ENCODE results near the gene ANKRD23. TPM values are rescaled to one million over a fixed set of nuclear protein-coding genes. Genes with fewer than 3 reads are reported as not detected.

ANKRD23 gene
- total and polyA plus RNA-seq, 2 of the 13 experiments (the other 11 are each of a cell fraction or from before 2014, with no cell fraction given): 1.5 to 1.6 TPM

DNA sequence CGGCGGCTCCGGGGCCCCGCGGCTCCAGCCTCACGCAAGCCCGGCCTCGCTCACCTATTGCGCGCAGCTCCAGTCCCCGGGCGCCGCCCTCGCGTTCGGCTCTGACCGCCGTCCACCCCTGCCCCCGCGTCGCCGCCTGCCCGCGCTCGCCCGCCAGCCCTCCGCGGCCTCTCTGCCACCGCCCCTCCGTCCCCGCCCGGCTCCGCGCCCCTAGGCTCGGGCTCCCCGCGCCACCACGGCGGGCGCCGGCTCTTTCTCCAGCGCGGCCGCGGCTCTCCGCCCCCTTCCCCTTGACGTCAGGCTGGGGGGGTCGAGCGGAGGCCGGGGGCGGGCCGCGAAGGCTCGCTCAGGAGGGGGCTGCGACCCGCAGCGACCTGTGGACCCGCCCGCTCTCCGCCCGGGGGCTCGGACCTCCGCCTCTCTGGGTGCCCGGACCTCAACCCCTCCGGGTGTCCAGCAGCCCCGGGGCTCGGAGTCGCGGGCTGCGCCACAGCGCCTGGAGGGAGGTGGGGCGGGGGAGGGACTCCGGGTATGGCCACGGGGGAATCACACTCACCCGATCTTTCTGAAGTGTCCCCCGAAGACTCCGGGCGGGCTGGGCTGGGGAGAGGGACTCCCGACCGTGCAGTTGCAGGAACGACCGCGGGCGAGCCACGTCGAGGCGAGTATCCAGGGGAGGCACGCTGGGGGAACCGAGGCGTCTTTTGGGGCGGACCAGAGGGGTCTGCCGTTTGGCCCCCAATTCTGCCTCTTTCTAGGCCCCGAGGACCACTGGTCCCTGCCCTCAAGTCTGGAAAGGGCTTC is 26.2 kb upstream of the ANKRD23 start, which contains the start of gene SEMA4C (continued):
- TF ChIP-seq ZSCAN31 (CRISPR knock-in tag; IDR thresholded peaks at IDR 0.05; ENCODE audit: low read depth) (0 out of 2 replicates have a peak, but pooled peaks have one; percentile 42), LBX2 (CRISPR knock-in tag; IDR thresholded peaks at IDR 0.05; ENCODE audit: borderline replicate concordance) (0 out of 2 replicates have a peak, but pooled peaks have one; percentile 21), GPN1 (CRISPR knock-in tag; IDR thresholded peaks at IDR 0.05; ENCODE audit: borderline replicate concordance) (no peak), STAT5B (CRISPR knock-in tag; IDR thresholded peaks at IDR 0.05) (no peak), NR2F1 (CRISPR knock-in tag; IDR thresholded peaks at IDR 0.05) (no peak), RAD21 (CRISPR knock-in tag; IDR thresholded peaks at IDR 0.05) (no peak), GATAD1 (CRISPR knock-in tag; IDR thresholded peaks at IDR 0.05) (0 out of 2 replicates have a peak, but pooled peaks have one; percentile 27), ZNF761 (CRISPR knock-in tag; conservative IDR thresholded peaks at IDR 0.05) (no peak), ZNF510 (CRISPR knock-in tag; IDR thresholded peaks at IDR 0.05; ENCODE audit: low read depth) (no peak), BORCS8-MEF2B (CRISPR knock-in tag; IDR thresholded peaks at IDR 0.05) (no peak), CBFB (CRISPR knock-in tag; IDR thresholded peaks at IDR 0.05) (0 out of 2 replicates have a peak, but pooled peaks have one; percentile 29), ZNF567 (CRISPR knock-in tag; IDR thresholded peaks at IDR 0.05; ENCODE audit: borderline replicate concordance) (no peak), SALL1 (CRISPR knock-in tag; IDR thresholded peaks at IDR 0.05) (peak; percentile 43; the same call in 1 of the 2 replicates), NFE2 (CRISPR knock-in tag; IDR thresholded peaks at IDR 0.05) (no peak), FOXJ3 (CRISPR knock-in tag; IDR thresholded peaks at IDR 0.05; ENCODE audit: borderline replicate concordance) (no peak), CREB1 (IDR thresholded peaks at IDR 0.05) (peak; percentile 6; the same call in 1 of the 2 replicates), CREB1 (CRISPR knock-in tag; IDR thresholded peaks at IDR 0.05) (no peak), KDM2A (CRISPR knock-in tag; IDR thresholded peaks at IDR 0.05; ENCODE audit: borderline replicate concordance, low read depth) (peak; percentile 51; the same call in 1 of the 2 replicates), KLF6 (CRISPR knock-in tag; IDR thresholded peaks at IDR 0.05) (peak; percentile 53; the same call in 1 of the 2 replicates), RORA (CRISPR knock-in tag; IDR thresholded peaks at IDR 0.05) (no peak), KDM3A (CRISPR knock-in tag; IDR thresholded peaks at IDR 0.05; ENCODE audit: low read depth) (peak; percentile 50; the same call in 1 of the 2 replicates), ZNF563 (CRISPR knock-in tag; IDR thresholded peaks at IDR 0.05) (peak; percentile 71; the same call in 1 of the 2 replicates), SAFB2 (CRISPR knock-in tag; IDR thresholded peaks at IDR 0.05; ENCODE audit: borderline replicate concordance, low read depth) (no peak; the same call in 1 of the 2 replicates), XBP1 (CRISPR knock-in tag; IDR thresholded peaks at IDR 0.05) (no peak), RARA (CRISPR knock-in tag; IDR thresholded peaks at IDR 0.05) (peak; percentile 23; the same call in 1 of the 2 replicates), HNRNPK (IDR thresholded peaks at IDR 0.05; ENCODE audit: low read depth, low read length, poor library complexity, severe bottlenecking) (peak; percentile 52)
- TF ChIP-seq, protein P1, sequence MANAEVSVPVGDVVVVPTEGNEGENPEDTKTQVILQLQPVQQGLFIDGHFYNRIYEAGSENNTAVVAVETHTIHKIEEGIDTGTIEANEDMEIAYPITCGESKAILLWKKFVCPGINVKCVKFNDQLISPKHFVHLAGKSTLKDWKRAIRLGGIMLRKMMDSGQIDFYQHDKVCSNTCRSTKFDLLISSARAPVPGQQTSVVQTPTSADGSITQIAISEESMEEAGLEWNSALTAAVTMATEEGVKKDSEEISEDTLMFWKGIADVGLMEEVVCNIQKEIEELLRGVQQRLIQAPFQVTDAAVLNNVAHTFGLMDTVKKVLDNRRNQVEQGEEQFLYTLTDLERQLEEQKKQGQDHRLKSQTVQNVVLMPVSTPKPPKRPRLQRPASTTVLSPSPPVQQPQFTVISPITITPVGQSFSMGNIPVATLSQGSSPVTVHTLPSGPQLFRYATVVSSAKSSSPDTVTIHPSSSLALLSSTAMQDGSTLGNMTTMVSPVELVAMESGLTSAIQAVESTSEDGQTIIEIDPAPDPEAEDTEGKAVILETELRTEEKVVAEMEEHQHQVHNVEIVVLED (CRISPR knock-in tag; IDR thresholded peaks at IDR 0.05; ENCODE audit: borderline replicate concordance): peak; percentile 65; the same call in 1 of the 2 replicates
- TF ChIP-seq, protein P2, sequence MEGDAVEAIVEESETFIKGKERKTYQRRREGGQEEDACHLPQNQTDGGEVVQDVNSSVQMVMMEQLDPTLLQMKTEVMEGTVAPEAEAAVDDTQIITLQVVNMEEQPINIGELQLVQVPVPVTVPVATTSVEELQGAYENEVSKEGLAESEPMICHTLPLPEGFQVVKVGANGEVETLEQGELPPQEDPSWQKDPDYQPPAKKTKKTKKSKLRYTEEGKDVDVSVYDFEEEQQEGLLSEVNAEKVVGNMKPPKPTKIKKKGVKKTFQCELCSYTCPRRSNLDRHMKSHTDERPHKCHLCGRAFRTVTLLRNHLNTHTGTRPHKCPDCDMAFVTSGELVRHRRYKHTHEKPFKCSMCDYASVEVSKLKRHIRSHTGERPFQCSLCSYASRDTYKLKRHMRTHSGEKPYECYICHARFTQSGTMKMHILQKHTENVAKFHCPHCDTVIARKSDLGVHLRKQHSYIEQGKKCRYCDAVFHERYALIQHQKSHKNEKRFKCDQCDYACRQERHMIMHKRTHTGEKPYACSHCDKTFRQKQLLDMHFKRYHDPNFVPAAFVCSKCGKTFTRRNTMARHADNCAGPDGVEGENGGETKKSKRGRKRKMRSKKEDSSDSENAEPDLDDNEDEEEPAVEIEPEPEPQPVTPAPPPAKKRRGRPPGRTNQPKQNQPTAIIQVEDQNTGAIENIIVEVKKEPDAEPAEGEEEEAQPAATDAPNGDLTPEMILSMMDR (CRISPR knock-in tag; IDR thresholded peaks at IDR 0.05): peak; percentile 29; the same call in 1 of the 2 replicates

All from HepG2 (cell line).